HepG2 (cell line): ENCODE measurements around the gene XRCC5. TPM values are rescaled to one million over a fixed set of nuclear protein-coding genes. Genes with fewer than 3 reads are reported as not detected.

Source experiments
- ATAD3A ChIP-seq: sonication (generic); formaldehyde crosslinking; IDR thresholded peaks from 2 replicates; pipeline ENCODE4 v1.4.0; 2020; ENCODE audit warnings: missing genetic modification reagents
- ATRX ChIP-seq: sonication (generic); formaldehyde crosslinking; IDR thresholded peaks from 2 replicates; pipeline ENCODE4 v1.4.0; 2020; ENCODE audit warnings: missing genetic modification reagents, borderline replicate concordance
- MED13 ChIP-seq: sonication (generic); formaldehyde crosslinking; IDR thresholded peaks from 2 replicates; pipeline ENCODE4 v1.5.0; 2020; ENCODE audit warnings: missing genetic modification reagents
- MYNN ChIP-seq: sonication (generic); formaldehyde crosslinking; IDR thresholded peaks from 2 replicates; pipeline ENCODE4 v1.4.0; 2020; ENCODE audit warnings: mild to moderate bottlenecking, low read depth, missing genetic modification reagents
- NFRKB ChIP-seq: fragments of 450-650 bp; IDR thresholded peaks from 2 replicates; pipeline ENCODE4 v1.6.1; 2017
- NKX3-1 ChIP-seq: sonication (generic); formaldehyde crosslinking; IDR thresholded peaks from 2 replicates; pipeline ENCODE4 v1.5.0; 2020; ENCODE audit warnings: missing genetic modification reagents
- PAF1 ChIP-seq: IDR thresholded peaks from 2 replicates; pipeline ENCODE4 v1.6.1; 2016; ENCODE audit warnings: missing genetic modification reagents, missing compliant biosample characterization
- RXRA ChIP-seq: sonication (generic); formaldehyde crosslinking; IDR thresholded peaks from 2 replicates; pipeline ENCODE4 v1.5.1; 2020; ENCODE audit warnings: missing genetic modification reagents
- SP140L ChIP-seq: sonication (generic); formaldehyde crosslinking; IDR thresholded peaks from 2 replicates; pipeline ENCODE4 v1.4.0; 2020; ENCODE audit warnings: missing genetic modification reagents, borderline replicate concordance
- ZNF180 ChIP-seq: sonication (generic); formaldehyde crosslinking; IDR thresholded peaks from 2 replicates; pipeline ENCODE4 v1.4.0; 2020; ENCODE audit warnings: low read depth, missing genetic modification reagents, borderline replicate concordance
- ZNF781 ChIP-seq: sonication (generic); formaldehyde crosslinking; IDR thresholded peaks from 2 replicates; pipeline ENCODE4 v1.5.1; 2020; ENCODE audit warnings: borderline replicate concordance, mild to moderate bottlenecking, missing genetic modification reagents; ENCODE audit errors: not compliant biosample characterization
- polyA plus RNA-seq, 8 experiments: library from polyadenylated mRNA; depleted of rRNA in 3 of 8; stranded (reverse) in 7 of 8; unstranded in 1 of 8; fragments of >200 nt; fragmentation: Illumina TruSeq in 4 of 8; extraction: Trizol in 4 of 8; gene quantifications; 2 replicates each; pipeline versions ENCODE4 v1.2.1 to v1.2.3, GENCODE V29; 2011 to 2016; ENCODE audit warnings: low read depth in 4 of 8, missing spikeins in 1 of 8, mixed read lengths in 1 of 8; ENCODE audit not compliant: insufficient read depth in 1 of 8
- total RNA-seq, 5 experiments: library from RNA; depleted of rRNA; stranded (reverse); fragments of >200 nt; fragmentation: Illumina TruSeq; extraction: Trizol; gene quantifications; 2 replicates each; pipeline ENCODE4 v1.2.3, GENCODE V29; 2016; ENCODE audit warnings: low read depth in 1 of 5
- TF ChIP-seq, protein P1 (sequence below): sonication (generic); formaldehyde crosslinking; IDR thresholded peaks from 2 replicates; pipeline ENCODE4 v1.4.0; 2020; ENCODE audit warnings: missing genetic modification reagents
- TF ChIP-seq, protein P2 (sequence below): sonication (generic); formaldehyde crosslinking; IDR thresholded peaks from 2 replicates; pipeline ENCODE4 v1.4.0; 2020; ENCODE audit warnings: missing genetic modification reagents
- TF ChIP-seq, protein P3 (sequence below): IDR thresholded peaks from 2 replicates; pipeline ENCODE4 v1.6.1; 2016; ENCODE audit warnings: low read depth, control low read depth
- TF ChIP-seq, protein P4 (sequence below): sonication (generic); formaldehyde crosslinking; IDR thresholded peaks from 2 replicates; pipeline ENCODE4 v1.4.0; 2020; ENCODE audit warnings: missing genetic modification reagents, borderline replicate concordance

Gene XRCC5
- total and polyA plus RNA-seq, 2 of the 13 experiments (the other 11 are each of a cell fraction or from before 2014, with no cell fraction given), result 264 to 454 TPM

DNA sequence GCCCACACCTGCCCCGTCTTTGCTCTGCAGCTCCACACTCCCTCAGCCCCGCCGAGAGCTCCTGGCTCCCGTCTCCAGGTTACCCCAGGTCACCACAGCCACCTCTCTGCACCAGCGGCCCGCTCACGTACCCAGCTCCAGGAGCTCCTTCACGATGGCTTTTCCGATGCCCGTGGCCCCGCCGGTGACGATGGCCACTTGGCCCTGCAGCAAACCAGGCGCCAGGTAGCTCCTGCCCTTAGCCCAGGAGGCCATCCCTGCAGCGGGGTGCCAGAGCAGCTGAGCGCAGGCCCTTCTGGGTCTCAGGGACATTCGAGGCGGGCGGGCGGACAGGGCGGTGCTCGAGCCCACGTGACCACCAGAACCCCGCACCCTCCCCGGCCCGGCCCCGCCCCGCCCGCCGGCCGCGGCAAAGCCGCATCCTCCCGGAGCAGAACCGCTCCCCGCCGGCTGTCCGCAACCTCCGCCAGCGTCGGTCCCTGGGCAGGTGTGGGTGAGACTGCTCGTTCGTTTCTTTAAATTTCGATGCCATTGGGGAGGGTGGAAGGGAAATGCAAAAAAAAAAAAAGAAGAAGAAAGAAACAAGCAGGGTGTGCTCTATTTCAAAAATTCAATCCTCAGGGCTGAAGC lies 27.5 kb upstream of the XRCC5 start, which contains the start of the genes PECR and TMEM169 (continued):
- TF ChIP-seq, protein P1, sequence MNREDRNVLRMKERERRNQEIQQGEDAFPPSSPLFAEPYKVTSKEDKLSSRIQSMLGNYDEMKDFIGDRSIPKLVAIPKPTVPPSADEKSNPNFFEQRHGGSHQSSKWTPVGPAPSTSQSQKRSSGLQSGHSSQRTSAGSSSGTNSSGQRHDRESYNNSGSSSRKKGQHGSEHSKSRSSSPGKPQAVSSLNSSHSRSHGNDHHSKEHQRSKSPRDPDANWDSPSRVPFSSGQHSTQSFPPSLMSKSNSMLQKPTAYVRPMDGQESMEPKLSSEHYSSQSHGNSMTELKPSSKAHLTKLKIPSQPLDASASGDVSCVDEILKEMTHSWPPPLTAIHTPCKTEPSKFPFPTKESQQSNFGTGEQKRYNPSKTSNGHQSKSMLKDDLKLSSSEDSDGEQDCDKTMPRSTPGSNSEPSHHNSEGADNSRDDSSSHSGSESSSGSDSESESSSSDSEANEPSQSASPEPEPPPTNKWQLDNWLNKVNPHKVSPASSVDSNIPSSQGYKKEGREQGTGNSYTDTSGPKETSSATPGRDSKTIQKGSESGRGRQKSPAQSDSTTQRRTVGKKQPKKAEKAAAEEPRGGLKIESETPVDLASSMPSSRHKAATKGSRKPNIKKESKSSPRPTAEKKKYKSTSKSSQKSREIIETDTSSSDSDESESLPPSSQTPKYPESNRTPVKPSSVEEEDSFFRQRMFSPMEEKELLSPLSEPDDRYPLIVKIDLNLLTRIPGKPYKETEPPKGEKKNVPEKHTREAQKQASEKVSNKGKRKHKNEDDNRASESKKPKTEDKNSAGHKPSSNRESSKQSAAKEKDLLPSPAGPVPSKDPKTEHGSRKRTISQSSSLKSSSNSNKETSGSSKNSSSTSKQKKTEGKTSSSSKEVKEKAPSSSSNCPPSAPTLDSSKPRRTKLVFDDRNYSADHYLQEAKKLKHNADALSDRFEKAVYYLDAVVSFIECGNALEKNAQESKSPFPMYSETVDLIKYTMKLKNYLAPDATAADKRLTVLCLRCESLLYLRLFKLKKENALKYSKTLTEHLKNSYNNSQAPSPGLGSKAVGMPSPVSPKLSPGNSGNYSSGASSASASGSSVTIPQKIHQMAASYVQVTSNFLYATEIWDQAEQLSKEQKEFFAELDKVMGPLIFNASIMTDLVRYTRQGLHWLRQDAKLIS, result no peak; the same call in 1 of the 2 replicates
- TF ChIP-seq NFRKB (no peak), ZNF781 (peak; percentile 92), RXRA (CRISPR knock-in tag) (peak; percentile 97), MYNN (CRISPR knock-in tag) (0 out of 2 replicates have a peak, but pooled peaks have one; percentile 62), PAF1 (CRISPR knock-in tag) (no peak), ATRX (no peak), SP140L (CRISPR knock-in tag) (no peak; the same call in 1 of the 2 replicates), ZNF180 (CRISPR knock-in tag) (peak; percentile 38; the same call in 1 of the 2 replicates), ATAD3A (CRISPR knock-in tag) (no peak), MED13 (CRISPR knock-in tag) (peak; percentile 62; the same call in 1 of the 2 replicates), NKX3-1 (CRISPR knock-in tag) (peak; percentile 44; the same call in 1 of the 2 replicates)
- TF ChIP-seq, protein P2, sequence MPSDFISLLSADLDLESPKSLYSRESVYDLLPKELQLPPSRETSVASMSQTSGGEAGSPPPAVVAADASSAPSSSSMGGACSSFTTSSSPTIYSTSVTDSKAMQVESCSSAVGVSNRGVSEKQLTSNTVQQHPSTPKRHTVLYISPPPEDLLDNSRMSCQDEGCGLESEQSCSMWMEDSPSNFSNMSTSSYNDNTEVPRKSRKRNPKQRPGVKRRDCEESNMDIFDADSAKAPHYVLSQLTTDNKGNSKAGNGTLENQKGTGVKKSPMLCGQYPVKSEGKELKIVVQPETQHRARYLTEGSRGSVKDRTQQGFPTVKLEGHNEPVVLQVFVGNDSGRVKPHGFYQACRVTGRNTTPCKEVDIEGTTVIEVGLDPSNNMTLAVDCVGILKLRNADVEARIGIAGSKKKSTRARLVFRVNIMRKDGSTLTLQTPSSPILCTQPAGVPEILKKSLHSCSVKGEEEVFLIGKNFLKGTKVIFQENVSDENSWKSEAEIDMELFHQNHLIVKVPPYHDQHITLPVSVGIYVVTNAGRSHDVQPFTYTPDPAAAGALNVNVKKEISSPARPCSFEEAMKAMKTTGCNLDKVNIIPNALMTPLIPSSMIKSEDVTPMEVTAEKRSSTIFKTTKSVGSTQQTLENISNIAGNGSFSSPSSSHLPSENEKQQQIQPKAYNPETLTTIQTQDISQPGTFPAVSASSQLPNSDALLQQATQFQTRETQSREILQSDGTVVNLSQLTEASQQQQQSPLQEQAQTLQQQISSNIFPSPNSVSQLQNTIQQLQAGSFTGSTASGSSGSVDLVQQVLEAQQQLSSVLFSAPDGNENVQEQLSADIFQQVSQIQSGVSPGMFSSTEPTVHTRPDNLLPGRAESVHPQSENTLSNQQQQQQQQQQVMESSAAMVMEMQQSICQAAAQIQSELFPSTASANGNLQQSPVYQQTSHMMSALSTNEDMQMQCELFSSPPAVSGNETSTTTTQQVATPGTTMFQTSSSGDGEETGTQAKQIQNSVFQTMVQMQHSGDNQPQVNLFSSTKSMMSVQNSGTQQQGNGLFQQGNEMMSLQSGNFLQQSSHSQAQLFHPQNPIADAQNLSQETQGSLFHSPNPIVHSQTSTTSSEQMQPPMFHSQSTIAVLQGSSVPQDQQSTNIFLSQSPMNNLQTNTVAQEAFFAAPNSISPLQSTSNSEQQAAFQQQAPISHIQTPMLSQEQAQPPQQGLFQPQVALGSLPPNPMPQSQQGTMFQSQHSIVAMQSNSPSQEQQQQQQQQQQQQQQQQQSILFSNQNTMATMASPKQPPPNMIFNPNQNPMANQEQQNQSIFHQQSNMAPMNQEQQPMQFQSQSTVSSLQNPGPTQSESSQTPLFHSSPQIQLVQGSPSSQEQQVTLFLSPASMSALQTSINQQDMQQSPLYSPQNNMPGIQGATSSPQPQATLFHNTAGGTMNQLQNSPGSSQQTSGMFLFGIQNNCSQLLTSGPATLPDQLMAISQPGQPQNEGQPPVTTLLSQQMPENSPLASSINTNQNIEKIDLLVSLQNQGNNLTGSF (CRISPR knock-in tag), result peak; percentile 88
- TF ChIP-seq, protein P3, sequence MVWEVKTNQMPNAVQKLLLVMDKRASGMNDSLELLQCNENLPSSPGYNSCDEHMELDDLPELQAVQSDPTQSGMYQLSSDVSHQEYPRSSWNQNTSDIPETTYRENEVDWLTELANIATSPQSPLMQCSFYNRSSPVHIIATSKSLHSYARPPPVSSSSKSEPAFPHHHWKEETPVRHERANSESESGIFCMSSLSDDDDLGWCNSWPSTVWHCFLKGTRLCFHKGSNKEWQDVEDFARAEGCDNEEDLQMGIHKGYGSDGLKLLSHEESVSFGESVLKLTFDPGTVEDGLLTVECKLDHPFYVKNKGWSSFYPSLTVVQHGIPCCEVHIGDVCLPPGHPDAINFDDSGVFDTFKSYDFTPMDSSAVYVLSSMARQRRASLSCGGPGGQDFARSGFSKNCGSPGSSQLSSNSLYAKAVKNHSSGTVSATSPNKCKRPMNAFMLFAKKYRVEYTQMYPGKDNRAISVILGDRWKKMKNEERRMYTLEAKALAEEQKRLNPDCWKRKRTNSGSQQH, result peak; percentile 84; the same call in 1 of the 2 replicates
- TF ChIP-seq, protein P4, sequence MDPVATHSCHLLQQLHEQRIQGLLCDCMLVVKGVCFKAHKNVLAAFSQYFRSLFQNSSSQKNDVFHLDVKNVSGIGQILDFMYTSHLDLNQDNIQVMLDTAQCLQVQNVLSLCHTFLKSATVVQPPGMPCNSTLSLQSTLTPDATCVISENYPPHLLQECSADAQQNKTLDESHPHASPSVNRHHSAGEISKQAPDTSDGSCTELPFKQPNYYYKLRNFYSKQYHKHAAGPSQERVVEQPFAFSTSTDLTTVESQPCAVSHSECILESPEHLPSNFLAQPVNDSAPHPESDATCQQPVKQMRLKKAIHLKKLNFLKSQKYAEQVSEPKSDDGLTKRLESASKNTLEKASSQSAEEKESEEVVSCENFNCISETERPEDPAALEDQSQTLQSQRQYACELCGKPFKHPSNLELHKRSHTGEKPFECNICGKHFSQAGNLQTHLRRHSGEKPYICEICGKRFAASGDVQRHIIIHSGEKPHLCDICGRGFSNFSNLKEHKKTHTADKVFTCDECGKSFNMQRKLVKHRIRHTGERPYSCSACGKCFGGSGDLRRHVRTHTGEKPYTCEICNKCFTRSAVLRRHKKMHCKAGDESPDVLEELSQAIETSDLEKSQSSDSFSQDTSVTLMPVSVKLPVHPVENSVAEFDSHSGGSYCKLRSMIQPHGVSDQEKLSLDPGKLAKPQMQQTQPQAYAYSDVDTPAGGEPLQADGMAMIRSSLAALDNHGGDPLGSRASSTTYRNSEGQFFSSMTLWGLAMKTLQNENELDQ (CRISPR knock-in tag), result peak; percentile 71; the same call in 1 of the 2 replicates
